NCI-H2196 treated with DMSO at 0.1 percent for 48 hours (cell line): ENCODE data around the gene GPNMB.

Experiments
- DNase-seq: peaks from one replicate; lab custom pipeline; 2025; ENCODE audit not compliant: unreplicated experiment; lab: John Stamatoyannopoulos, UW

GPNMB gene

GRCh38 chr7:23268746-23269145 is 22.2 kb downstream of the GPNMB start:
- no peak for DNase-seq

- DNase-seq: no peak
Observed at GRCh38 chr7:23272275-23272674, 25.7 kb downstream of the GPNMB start.

GRCh38 chr7:23273141-23273599 is 26.6 kb downstream of the GPNMB start:
- DNase-seq: peak; percentile 89

GRCh38 chr7:23275912-23276311 is 29.3 kb downstream of the GPNMB start:
- no peak for DNase-seq

- DNase-seq: no peak
Observed at GRCh38 chr7:23276376-23276775, 29.8 kb downstream of the GPNMB start.

- DNase-seq: no peak
Observed at GRCh38 chr7:23276947-23277346, 30.4 kb downstream of the GPNMB start.

- peak; percentile 49 for DNase-seq
Observed at GRCh38 chr7:23277359-23277989, 30.9 kb downstream of the GPNMB start.

GRCh38 chr7:23279819-23280525 is 33.4 kb downstream of the GPNMB start:
- DNase-seq: no peak

- no peak for DNase-seq
Observed at GRCh38 chr7:23283086-23283485, 36.5 kb downstream of the GPNMB start.

GRCh38 chr7:23284871-23285270 is 38.3 kb downstream of the GPNMB start:
- DNase-seq: no peak

GRCh38 chr7:23285657-23286646 is 39.4 kb downstream of the GPNMB start:
- no peak for DNase-seq

GRCh38 chr7:23287612-23288011 is 41.0 kb downstream of the GPNMB start:
- DNase-seq: no peak

- no peak for DNase-seq
Observed at GRCh38 chr7:23290993-23291392, 44.4 kb downstream of the GPNMB start.

GRCh38 chr7:23291957-23292560 is 45.5 kb downstream of the GPNMB start:
- no peak for DNase-seq

- DNase-seq: no peak
Observed at GRCh38 chr7:23292623-23293022, 46.0 kb downstream of the GPNMB start.

GRCh38 chr7:23293500-23294073 is 47.0 kb downstream of the GPNMB start:
- DNase-seq: no peak

GRCh38 chr7:23294549-23295400 is 48.2 kb downstream of the GPNMB start:
- no peak for DNase-seq

GRCh38 chr7:23295401-23295697 is 48.8 kb downstream of the GPNMB start:
- DNase-seq: no peak

GRCh38 chr7:23298141-23298881 is 51.7 kb downstream of the GPNMB start:
- no peak for DNase-seq
